Stimulated activated CD4-positive, alpha-beta T cell treated with anti-CD3 and anti-CD28 coated beads, Interleukin-1b, Interleukin-23, amount 100 ng/mL, for 24 hours (primary cell): Measurements from ENCODE around the gene VPS13C.

Experiments used
- DNase-seq, 4 experiments: peaks; one replicate each; pipeline ENCODE4 v3.0.0-alpha.2; 2020; ENCODE audit warnings: low read depth in 4 of 4, low spot score in 1 of 4

VPS13C gene

DNA sequence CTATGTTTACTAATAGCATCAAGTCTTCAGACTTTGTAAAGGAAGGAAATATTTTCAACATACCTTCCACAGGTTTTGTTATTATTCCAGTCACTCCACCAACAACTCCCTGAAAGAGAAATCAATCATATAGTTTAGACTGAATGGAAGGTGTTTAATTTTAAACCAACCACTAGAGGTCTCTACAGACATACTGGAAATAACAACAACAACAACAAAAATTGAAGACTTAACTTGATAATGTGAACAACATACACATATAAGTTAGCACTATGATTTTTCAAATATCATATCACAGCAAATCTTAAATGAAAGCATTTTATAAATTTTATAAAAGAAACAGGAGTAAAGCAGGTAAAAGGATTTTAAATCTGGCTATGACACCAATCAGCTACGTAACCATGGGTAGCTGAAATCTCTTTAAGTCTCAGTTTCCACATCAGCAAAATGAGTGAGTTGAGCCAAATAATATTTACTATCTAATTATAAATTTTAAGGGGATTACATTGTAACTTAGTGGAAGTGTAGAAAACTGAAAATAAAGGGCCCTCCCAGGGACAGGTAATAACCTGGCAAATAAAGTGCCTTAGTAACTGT is 188.2 kb downstream of the VPS13C start:
- DNase-seq, result no peak

DNA sequence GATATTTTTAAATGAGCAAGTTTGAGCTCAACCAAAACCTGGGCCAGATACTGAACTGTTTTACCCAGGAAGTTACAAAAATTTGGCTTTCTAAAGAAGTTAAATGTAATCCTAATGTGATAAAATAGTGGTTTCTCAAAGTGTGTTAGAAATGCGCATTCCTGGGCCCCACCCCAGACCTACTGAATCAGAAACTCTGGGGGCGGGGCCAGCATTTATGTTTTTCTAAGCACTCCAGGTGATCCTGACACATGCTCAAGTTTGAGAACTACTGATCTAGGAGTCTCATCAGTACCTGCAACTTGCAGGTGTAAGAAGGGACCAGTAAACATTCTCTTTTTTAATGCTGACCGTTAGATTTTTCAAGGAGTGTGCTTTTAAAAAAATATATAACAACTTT is 190.6 kb downstream of the VPS13C start:
- no peak for DNase-seq

DNA sequence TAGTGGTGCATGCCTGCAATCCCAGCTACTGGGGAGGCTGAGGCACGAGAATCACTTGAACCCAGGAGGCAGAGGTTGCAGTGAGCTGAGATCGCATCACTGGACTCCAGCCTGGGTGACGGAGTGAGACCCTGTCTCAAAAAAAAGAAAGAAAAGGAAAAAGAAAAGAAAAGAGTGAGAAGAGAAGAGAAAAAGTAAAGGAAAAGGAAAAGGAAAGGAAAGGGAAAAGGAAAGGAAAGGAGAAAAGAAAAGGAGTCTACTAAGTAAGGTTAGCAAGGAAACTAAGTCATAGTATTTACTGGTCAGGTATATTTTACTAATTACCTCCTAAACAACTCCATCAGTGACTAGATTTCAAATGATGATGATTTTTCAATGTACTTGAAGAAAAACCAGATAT is 198.3 kb downstream of the VPS13C start:
- DNase-seq, result no peak

DNA sequence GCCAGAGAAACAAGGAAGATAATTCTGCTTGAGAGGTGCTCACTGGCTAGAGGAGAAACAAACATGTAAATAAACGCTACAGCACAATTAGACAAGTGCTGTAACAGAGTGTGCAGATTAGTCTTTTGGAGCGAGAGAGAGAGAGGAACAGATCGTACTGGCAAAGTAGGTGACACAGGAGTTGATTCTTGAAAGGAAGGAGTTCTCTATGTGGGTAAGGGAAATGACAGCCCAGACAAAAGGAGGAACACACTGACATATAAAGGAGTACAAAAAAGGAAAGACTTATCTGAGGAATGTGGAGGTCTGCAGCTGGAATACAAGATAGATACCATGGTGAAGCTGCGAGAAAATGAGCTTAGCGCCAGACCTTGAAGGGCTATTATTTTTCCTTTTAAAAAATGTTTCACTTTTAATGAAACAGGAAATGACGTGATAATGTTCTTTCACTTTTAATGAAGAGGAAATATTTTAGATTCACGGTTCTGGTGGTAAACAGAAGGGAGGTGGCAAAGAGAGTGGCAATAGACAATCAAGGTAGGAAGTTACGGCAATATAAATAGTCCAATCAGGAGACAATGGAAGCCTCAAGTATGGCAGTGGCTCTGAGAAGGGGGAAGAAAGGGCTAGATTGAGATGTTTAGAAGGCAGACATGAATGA is 202.9 kb downstream of the VPS13C start:
- no peak for DNase-seq

DNA sequence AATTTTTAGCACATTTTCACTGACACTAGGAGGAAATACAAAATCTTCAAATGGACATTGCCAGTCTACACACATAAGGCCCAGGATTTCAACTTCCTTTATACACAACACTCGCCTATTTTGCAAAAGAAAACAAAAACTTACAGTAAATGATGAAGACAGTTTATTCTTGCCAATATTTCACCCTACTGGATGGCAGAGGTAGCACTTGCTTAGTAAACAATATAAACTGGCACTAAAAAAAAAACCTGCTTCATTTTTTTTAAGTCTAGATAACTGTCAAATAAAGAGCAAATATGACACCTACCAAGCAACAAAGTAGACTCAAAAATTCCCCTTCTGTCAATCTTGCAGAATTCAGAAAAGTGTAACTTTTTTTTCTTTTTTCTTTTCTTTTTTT is 204.0 kb downstream of the VPS13C start:
- no peak for DNase-seq

DNA sequence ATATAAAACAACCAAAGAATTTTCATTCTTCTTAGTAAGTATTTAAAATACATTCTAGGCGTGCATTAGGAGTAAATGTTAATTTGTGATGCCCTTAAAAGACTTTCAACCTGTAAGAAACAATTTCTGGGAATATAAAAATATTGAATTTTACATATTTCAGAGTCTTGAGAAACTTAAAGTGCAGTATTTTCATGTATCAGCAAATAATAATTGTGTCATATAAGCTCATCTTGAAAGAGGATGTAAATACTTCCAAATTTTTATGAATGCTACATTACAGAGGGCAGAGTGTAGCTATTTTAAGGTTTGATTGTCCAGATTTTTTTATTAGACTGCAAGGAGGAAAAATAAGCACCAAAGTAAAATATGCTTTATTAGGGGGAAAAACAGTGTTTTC is 207.1 kb downstream of the VPS13C start:
- no peak for DNase-seq

DNA sequence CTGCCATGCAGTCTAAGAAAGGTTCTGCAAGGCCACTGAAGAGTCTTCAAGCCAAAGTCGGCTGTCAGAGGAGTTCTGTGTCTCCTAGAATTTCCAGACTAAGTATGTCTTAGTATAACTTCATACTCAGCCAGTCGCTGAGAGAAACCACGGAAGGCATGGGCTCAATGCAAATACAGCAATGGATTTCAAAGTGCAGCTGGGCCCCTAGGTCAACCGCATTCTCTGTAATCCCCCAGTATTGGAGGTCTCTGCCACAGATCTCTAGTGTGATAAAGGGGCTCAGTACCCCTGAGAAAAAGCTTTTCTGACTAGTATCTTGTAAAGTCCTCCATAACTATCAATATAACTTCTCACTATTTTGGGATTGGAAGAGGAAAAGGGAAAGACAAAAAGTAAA is 208.3 kb downstream of the VPS13C start:
- no peak for DNase-seq

DNA sequence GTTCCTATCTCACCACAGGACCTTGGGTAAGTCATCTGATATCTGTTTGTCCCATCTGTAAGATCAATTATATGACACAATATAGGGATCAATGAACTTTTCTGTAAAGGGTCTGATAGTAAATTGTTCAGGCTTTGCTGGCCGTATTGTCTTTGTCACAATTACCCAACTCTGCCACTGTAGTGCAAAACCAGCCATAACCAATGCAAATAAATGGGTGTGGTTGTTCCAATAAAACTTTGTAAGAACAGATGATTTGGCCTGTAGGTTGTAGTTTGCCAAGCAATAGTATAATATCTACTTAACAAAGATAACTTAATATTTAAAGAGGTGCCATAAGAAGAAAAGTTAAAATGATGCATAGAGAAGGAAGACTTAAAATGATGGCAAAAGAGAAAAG is 210.8 kb downstream of the VPS13C start:
- no peak for DNase-seq

DNA sequence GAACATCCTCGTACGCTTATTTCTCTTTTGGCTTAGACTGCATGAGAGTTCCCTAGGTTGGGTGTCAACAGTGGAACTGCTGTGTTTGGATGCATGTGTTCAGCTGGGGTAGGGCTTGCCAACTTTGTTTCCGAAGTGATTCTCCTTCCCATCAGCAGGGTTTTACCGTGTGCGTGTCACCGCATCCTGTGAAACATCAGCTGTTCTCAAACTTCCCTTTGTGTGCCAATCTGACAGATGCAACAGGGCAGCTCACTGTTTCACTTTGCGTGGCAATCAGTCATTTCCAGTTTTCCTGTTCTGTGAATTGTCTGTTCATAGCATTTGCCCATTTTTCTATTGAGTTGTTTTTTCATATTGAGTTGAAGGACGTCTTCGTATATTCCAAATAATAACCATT is 218.8 kb downstream of the VPS13C start:
- DNase-seq, result no peak

DNA sequence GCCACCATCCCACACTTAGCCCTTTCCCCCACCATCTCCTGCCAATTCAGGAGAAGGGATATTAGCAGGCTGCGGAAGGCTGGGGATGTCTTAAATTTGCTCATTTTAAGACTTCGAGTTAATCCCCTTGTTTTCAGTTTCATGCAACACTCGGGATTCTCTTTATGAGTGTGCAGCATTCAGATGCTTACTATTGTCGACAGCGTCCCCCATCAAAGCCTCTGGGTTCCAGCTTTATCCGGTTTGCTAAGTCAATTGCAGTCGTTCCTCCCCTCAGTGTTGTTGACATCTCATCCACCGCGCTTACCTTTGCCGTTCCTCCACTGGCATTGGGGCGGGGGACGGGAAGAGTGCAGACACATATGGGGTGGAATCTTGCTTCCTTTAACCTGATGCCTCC is 220.2 kb downstream of the VPS13C start:
- no peak for DNase-seq

DNA sequence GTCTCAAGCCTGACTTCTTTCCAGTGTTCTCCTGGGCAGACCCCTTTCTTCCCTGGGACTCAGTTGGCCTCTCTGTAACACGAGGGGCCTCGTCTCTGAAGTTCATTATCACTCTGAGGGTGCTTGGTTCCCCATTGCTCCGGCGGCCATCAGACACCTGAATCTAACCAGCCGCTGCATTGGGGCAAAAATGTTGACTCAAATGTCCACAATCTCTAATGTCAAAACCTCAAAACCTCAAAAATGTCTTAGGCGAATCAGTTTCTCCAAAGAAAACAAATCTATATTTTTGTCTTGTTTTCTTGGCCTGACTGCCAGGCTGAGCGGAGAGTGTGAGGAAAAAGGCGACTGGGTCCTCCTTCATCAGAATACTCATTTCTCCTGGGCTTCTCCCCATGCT is 220.7 kb downstream of the VPS13C start:
- no peak for DNase-seq

DNA sequence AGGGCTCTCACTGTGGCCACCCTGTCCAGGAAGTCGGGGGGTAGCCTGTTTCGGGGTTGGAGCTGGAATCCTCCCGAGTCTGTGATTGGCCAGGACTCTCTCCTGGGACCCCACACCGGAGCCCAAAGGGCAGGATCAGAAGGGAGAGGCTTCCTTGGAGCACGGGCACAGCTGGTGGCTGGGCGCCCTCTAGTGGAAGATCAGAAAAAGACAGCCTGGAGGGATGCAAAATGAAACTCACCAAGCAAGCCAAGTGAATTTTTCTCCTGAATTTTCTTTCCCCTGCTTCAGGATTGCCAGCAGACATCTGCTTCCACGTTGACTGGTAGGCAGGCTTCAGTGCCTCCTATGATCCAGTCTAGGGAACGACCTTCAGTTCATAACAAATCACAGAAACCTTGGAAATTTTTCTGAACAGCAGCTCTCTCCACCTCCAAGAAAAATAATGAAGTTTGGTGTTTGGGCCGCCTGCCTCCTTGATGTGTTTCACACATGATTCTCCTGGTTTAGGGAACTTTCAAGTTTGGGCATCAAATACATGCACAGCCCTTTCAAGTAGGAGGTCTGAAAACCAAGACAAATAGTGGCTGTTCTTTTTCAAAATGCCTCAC is 224.6 kb downstream of the VPS13C start:
- peak; percentile 32 to 38 (median 34) for DNase-seq

DNA sequence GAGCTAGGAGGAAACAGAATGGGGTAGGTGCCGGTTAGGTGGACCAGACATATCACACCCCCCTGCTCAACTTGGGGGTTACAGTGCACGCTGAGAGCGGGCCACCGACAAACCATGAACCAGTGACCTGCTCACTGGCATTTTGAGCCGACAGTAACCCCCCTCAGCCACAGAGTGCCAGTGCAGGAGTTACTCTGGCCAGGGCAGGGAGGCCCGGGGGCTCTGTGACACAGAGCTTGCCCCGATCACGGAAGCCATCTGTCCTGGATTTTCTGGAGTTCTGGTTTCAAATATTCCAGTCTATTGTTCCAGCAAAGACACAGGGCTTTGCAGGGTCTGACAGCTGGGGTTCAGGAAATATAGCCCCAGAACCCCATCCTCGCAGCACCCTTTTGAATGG is 225.2 kb downstream of the VPS13C start:
- no peak for DNase-seq

DNA sequence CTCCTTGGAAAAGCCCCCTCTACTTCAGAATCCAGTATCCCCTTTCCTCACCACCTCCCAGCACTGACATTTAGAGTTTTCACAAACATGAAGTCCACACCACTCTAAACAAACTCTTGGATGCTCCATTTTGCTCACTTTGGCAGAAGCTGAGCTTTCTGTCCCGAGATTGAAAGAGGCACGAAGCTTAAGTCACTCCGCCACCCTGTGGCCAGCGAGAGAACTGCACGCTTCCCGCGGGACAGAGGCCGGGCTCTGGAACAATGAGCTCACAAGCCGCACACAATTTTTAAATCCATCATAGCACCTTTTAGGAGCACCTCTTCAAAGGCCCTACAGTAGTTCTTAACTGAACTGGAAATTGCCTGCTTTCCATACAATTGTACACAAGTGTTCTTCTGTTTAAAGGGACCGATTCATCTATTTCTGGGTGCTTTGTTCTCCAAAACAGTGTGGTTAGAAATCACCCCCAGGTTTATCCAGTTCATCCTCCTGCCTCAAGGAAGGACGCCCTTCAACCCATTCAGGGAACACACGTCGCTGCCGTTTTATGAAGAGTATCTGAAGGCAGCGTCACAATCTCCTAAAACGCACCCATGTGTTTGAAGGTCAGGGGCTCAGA is 226.1 kb downstream of the VPS13C start:
- DNase-seq, result peak; percentile 46 to 71 (median 56)

DNA sequence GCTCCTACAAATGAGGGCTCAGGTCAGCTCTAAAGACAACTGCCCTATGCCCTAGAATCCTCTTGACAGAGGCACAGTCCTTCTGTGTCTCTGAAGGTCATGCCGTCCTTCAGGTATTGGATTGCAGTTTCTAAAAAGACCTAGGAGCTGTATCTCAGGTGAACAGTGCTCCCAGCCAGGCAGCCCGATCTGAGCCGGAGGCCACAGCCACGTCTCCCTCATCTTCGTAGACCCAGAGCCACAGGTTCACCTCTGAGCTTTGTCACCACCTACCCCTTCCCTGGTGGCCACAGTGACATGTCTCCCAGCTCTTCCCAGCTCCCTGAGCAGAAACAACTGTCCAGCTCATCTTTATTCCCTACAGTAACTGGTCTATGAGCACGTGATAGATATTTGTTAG is 228.0 kb downstream of the VPS13C start:
- no peak for DNase-seq

DNA sequence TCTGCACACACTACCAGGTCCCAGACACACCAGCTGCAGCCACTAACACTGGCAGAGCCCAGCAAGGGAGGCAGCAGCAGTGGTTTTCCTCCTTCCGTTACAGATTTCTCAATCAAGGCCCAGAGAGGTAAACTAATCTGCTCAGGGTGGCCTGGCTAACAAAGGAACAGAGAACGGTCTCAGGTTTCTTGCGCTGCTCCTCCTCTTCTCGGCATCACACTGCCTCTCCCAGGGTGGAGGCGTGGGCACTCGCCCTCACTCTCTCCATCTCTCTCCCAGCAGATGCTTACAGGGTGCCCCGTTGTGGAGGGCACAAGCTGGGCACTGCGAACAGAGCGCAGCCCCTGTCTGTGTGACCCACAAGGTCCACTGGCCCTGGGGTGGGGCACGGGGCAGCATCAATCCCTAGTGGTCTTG is 228.7 kb downstream of the VPS13C start:
- DNase-seq, result no peak

DNA sequence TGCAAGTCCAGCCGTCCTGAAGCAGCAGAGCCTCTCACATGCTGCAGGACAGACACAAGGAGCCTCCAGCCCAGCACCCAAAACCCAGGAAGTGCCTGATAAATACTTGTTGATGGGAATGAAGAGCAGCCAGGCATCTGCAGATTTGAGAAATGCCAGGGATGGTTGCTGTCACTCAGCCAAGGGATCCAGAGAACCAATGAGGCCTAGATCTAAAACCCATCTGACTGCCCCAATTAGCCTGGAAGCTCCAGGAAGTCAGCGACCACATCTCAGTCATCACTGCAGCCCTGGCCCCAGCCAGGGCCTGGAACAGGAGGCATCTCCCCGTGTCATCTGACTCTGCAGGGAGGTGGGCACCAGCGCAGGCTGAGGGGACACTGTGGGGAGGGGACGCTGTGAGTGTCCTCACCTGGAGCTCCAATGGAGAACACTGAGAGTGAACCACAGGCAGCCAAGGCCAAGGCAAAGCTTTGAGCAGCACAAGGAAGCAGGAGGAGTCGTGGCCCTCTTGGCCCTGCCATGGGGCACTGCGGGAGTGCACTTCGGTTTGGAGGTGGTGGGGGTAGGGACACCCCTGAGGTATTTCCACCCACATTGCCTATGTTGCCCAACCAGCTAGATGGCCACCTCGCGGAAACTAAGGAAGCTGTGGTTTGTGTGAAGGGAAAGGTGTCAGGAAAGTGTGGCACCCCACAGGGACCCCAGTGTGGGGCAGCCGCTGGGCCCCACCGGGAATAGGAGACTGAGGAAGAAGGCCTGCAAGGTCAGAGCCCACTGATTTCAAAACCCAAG is 229.5 kb downstream of the VPS13C start:
- no peak for DNase-seq

DNA sequence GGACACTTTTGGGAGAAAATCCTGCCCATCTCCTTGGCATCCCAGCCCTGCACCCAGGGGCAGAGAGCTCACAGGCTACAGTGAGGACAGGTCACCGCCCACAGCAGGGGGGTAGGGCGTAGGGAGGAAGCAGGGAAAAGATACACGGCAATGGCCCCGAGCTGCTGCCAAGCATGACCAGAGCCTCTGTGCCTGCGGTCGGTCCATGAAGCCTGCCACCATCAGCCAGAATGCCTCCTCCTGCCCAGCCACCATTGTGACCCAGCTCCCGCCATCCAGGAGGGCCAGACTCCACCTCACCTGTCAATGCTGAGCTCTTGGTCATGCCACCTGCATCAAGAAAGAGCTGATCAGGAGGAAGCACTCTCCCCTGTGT is 230.7 kb downstream of the VPS13C start:
- DNase-seq, result no peak

DNA sequence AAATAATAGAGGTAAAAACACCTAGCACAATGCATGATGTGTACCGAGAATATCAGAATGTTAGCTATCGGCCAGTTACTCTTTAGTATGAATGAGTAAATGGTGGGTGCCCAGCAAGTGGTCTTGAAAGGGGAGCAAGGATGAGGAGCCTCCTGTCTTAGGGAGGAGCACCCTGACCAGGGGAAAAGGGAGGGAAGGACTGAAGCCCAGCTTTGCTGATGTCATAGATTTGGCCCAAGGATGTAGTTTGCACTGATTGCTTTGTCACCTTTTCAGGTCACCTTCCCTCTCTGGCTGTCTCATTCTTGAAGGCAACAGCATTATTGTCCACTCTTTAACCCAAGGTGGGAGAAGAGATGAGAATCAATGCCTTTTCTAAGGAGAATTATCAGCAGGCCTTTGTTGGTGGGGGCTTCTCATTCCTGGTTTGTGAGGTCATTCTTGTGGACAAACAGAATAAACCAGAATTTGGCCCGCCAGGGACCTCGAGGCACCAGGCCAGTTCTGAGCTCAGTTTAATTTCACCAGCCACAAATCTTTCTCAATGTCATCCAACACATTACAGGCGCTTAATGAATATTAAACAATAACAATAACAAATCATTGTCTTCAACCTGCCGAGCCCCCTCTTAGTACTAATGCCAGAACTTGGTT is 231.3 kb downstream of the VPS13C start:
- DNase-seq, result no peak

DNA sequence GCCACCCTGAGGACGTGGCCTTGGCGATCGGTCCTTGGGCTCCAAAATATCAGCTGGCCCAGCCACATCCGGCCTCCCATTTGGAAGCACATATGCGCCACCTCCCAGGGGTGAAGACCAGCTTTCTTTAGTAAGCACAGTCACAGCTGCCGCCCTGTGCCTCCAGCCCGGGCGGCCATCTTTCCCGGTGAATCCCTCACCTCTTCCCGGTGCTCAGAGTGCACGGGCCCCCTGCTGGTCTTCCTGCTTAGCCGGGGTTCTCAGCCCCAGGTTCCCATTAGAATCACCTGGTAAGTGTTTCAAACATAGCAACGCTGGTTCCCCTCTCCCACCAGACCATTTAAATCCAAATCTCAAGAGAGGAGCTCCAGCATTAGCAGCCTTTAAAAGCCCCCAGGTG is 232.2 kb downstream of the VPS13C start:
- DNase-seq, result no peak

DNA sequence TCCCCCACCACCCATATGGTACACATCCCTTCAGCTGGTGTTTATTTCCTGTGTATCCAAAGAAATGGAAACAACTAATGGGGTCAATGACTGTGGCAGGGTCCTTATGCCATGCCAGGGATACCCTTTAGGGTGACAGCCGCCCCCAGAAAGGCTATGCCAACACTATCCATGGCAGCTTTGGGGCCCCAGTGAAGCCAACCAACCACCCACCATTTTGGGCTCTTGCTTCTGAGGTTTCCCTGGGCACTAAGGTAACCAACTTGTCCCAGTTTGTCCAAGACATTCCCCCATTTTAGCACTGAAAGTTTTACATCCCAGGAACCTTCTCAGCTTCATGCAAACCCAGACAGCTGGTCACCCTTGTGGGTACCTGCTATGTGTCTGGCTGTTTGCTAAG is 233.1 kb downstream of the VPS13C start:
- no peak for DNase-seq
